Measurements from ENCODE around the gene SPACA6.

Gene SPACA6

DNA sequence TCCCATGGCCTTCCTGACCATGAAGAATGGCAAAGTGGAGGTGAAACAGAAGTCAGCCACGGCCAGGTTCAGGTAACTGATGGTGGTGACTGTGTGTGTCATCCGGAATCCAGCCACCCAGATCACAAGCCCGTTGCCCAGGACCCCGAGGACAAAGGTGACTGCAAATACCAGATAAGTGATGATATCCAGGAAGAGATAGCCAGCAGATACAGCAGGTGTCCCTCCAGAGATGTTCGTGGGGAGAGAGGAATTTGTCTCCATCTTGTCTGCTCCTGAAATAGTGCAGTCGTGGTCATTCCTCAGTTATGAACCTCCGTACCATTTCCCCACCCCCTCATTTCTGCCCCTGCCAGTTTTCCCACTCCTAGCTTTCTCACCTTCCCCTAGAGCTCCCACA lies 53.6 kb downstream of the SPACA6 start:
- TF ChIP-seq, protein P1, sequence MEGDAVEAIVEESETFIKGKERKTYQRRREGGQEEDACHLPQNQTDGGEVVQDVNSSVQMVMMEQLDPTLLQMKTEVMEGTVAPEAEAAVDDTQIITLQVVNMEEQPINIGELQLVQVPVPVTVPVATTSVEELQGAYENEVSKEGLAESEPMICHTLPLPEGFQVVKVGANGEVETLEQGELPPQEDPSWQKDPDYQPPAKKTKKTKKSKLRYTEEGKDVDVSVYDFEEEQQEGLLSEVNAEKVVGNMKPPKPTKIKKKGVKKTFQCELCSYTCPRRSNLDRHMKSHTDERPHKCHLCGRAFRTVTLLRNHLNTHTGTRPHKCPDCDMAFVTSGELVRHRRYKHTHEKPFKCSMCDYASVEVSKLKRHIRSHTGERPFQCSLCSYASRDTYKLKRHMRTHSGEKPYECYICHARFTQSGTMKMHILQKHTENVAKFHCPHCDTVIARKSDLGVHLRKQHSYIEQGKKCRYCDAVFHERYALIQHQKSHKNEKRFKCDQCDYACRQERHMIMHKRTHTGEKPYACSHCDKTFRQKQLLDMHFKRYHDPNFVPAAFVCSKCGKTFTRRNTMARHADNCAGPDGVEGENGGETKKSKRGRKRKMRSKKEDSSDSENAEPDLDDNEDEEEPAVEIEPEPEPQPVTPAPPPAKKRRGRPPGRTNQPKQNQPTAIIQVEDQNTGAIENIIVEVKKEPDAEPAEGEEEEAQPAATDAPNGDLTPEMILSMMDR (IDR thresholded peaks at IDR 0.05; ENCODE audit: insufficient read depth, low read length, poor library complexity, severe bottlenecking): no peak
- DNase-seq (ENCODE audit: extremely low read depth, insufficient read length): no peak
- no peak overlapping the region for H3K4me3 ChIP-seq (replicated peaks; ENCODE audit: low read depth, low read length)
- H3K36me3 ChIP-seq (ENCODE audit: control insufficient read depth, insufficient read depth, low read length): no peaks in the 10 kb centered on the region
- H3K27me3 ChIP-seq (replicated peaks; ENCODE audit: control insufficient read depth, insufficient read depth, low read length): no peaks in the 10 kb centered on the region

DNA sequence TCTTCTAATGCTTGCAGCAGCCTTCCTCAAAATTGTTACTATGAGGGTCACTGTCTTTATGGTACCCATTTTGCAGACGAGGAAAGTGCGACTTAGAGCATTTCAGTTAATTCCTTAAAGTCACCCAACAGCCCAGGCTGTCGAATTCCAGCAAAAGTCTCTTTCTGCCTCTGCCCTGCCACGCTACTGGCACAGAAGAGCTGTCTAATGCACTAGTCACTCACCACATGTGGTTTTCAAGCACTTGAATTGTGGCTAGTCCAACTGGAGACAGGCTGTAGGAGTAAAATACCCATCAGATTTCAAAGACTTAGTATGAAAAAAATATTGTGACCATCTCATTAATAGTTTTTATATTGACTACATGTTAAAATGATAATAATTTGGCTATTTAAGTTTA lies 56.8 kb downstream of the SPACA6 start:
- Histone ChIP-seq H3K4me3 (replicated peaks; ENCODE audit: low read depth, low read length) (no peak overlapping the region), H3K36me3 (ENCODE audit: control insufficient read depth, insufficient read depth, low read length) (no peaks in the 10 kb centered on the region), H3K27me3 (replicated peaks; ENCODE audit: control insufficient read depth, insufficient read depth, low read length) (no peaks in the 10 kb centered on the region)
- DNase-seq (ENCODE audit: extremely low read depth, insufficient read length): no peak
- TF ChIP-seq, protein P1 (IDR thresholded peaks at IDR 0.05; ENCODE audit: insufficient read depth, low read length, poor library complexity, severe bottlenecking): no peak

DNA sequence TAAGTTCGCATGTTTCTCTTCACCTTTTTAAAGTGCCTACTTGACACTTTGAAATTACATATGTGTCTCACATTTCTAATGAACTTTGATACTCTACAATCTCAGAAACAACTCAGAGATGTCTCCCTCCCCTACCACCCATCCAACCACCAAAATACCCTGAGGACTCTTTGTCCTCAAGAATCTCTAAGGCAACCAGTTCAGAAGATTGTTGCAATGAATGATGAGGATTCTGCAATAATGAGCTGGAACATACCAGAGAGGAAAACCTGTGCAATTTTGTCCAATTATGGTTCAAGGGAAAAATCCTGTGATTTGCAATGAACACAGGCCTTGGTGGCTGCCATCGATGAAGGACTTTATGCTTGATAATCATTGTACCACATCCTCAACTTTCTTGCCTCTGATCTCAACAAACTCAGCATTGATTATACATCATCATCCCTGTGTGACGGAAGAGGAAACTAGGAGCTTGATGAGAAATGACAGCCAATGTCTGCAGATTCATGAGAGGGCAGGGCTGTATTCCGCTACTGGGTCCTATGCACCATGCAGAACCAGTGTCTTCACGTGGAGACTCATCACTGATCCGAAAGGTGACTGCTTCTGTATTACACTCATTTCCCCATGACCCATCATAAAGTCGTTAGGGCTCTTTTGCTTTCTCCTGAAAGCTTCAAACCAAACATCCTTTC lies 57.4 kb downstream of the SPACA6 start:
- Histone ChIP-seq H3K27me3 (replicated peaks; ENCODE audit: control insufficient read depth, insufficient read depth, low read length) (no peaks in the 10 kb centered on the region), H3K4me3 (replicated peaks; ENCODE audit: low read depth, low read length) (no peak overlapping the region), H3K36me3 (ENCODE audit: control insufficient read depth, insufficient read depth, low read length) (no peaks in the 10 kb centered on the region)
- TF ChIP-seq, protein P1 (IDR thresholded peaks at IDR 0.05; ENCODE audit: insufficient read depth, low read length, poor library complexity, severe bottlenecking): no peak
- no peak for DNase-seq (ENCODE audit: extremely low read depth, insufficient read length)

DNA sequence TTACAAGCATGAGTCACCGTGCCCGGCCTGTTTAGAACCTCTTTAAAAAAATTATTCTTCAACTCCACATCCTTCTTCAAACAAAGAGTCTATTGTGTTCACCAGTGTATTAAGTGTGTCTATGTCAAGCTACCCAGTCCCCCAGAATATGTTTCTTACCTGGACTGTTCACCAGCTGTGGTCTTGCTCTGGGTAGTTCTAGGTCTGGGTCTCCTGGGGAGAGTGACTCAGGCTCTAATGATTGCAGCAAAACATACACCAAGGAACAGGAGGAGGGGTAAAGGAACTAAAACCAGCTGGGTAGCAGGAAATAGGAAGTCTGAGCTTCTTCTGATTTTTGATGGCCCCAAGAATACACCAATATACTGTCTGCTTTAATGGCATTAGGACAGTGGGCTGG lies 58.5 kb downstream of the SPACA6 start, which contains the start of gene FPR1:
Gene FPR1, minus strand, starts transcription at position 224 of the 400 bp plus-strand sequence. CDS start 4,884 bp downstream, outside the sequence.
- DNase-seq (ENCODE audit: extremely low read depth, insufficient read length): no peak

DNA sequence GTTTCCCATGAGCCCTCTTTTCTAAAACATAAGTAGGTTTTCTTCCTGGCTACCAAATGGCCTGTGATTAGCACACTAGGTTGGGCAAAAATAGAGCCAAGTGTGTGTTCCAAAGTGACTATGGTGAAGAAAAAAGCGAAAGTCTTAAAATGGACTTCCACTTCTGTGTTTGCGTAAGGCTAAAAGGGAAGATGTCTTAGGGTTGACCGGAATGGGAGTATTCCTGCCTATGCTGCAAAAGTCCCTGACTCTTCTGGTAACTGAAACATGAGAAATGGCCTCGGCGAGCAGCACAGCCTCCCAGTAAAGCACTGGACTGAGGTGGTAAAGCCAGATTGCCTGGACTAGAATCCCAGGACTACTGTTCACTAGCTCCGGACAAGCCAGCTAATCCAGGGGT lies 61.0 kb downstream of the SPACA6 start:
- TF ChIP-seq, protein P1 (IDR thresholded peaks at IDR 0.05; ENCODE audit: insufficient read depth, low read length, poor library complexity, severe bottlenecking): no peak
- no peaks in the 10 kb centered on the region for H3K36me3 ChIP-seq (ENCODE audit: control insufficient read depth, insufficient read depth, low read length)
- H3K27me3 ChIP-seq (replicated peaks; ENCODE audit: control insufficient read depth, insufficient read depth, low read length): no peaks in the 10 kb centered on the region
- no peak for DNase-seq (ENCODE audit: extremely low read depth, insufficient read length)
- no peak overlapping the region for H3K4me3 ChIP-seq (replicated peaks; ENCODE audit: low read depth, low read length)

More for the DNA sequence above, 58.5 kb downstream of the SPACA6 start, which contains the start of gene FPR1:
- H3K36me3 ChIP-seq (ENCODE audit: control insufficient read depth, insufficient read depth, low read length): no peaks in the 10 kb centered on the region
- H3K27me3 ChIP-seq (replicated peaks; ENCODE audit: control insufficient read depth, insufficient read depth, low read length): no peaks in the 10 kb centered on the region
- no peak within 1 kb of the TSS for H3K4me3 ChIP-seq (replicated peaks; ENCODE audit: low read depth, low read length)
- TF ChIP-seq, protein P1 (IDR thresholded peaks at IDR 0.05; ENCODE audit: insufficient read depth, low read length, poor library complexity, severe bottlenecking): no peak

Data from GM06990 (cell line).